ENCODE measurements around the gene VTN.

VTN gene

GRCh38 chr17:28396635-28397239 lies 26.6 kb upstream of the VTN start:
- H3K27ac ChIP-seq, result no peak overlapping the region
- TF ChIP-seq, protein P1, sequence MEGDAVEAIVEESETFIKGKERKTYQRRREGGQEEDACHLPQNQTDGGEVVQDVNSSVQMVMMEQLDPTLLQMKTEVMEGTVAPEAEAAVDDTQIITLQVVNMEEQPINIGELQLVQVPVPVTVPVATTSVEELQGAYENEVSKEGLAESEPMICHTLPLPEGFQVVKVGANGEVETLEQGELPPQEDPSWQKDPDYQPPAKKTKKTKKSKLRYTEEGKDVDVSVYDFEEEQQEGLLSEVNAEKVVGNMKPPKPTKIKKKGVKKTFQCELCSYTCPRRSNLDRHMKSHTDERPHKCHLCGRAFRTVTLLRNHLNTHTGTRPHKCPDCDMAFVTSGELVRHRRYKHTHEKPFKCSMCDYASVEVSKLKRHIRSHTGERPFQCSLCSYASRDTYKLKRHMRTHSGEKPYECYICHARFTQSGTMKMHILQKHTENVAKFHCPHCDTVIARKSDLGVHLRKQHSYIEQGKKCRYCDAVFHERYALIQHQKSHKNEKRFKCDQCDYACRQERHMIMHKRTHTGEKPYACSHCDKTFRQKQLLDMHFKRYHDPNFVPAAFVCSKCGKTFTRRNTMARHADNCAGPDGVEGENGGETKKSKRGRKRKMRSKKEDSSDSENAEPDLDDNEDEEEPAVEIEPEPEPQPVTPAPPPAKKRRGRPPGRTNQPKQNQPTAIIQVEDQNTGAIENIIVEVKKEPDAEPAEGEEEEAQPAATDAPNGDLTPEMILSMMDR (IDR thresholded peaks at IDR 0.05), result no peak
- H3K4me3 ChIP-seq, result no peak overlapping the region
- DNase-seq (ENCODE audit: low spot score), result no peak

GRCh38 chr17:28395968-28396367 lies 25.9 kb upstream of the VTN start:
- Histone ChIP-seq H3K4me3 (no peak overlapping the region), H3K27ac (no peak overlapping the region)
- no peak for DNase-seq (ENCODE audit: low spot score)
- TF ChIP-seq, protein P1 (IDR thresholded peaks at IDR 0.05), result no peak

- Histone ChIP-seq H3K4me3 (no peak overlapping the region), H3K27ac (no peak overlapping the region)
- DNase-seq (ENCODE audit: low spot score), result no peak
- TF ChIP-seq, protein P1 (IDR thresholded peaks at IDR 0.05), result no peak
Observed at GRCh38 chr17:28395426-28395825, 25.3 kb upstream of the VTN start.

DNA sequence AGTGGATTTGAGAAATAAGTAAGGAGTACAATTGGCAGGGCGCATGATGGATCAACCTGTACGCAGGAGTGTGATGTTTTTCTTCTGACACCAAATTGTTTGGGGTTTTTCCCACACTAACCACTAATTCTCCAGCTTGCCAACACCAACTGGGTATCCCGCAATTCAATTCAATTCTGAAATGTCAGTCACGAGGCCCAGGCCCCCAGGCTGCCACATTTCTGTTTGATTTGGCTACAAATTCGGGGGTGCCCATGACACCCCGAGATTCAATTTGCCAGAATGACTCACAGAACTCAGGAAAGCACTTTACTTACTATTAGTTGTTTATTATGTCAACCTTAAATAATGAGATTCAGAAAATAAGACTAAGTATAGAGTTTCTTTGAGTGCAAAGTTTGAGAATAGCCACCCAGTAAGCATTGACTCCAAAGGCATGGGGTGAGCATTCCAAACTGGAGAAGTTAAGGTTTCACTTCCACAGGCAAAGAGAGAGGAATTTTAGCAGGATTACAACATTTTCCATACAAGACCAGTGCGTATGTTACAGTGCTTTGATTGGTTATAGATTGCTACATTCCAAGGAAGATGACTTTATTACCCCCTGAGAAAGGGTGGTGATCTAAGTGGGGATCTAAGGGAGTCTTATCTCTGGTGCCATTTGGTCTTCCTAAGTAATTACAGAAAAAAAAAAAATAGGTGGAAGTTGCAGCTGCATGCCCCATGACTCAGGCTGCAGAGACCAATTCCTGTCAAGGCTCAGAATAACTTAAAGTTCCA lies 24.4 kb upstream of the VTN start:
- H3K4me3 ChIP-seq, result no peak overlapping the region
- DNase-seq (ENCODE audit: low spot score), result no peak
- H3K27ac ChIP-seq, result no peak overlapping the region
- TF ChIP-seq, protein P1 (IDR thresholded peaks at IDR 0.05), result no peak

DNA sequence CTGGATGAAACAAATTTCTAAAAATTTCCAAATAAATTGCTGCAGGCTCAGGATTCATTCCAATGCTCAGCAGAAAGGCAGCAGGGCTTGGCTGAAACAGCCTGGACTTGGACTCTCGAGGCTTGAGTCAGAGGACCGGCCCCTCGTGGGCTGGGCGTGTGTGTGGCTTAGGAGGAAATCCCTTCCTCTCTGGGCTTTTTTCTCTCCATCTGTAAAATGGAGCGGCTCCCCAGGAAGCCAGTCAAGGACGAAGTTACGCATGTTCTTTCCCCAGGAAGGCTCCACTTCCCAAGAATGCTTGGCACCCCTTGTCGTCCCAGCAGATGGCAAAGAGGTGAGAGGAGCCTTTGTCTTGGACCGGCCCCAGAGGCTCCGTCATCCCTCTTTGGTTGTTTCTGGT lies 22.4 kb upstream of the VTN start:
- TF ChIP-seq, protein P1 (IDR thresholded peaks at IDR 0.05), result no peak
- Histone ChIP-seq H3K4me3 (no peak overlapping the region), H3K27ac (no peak overlapping the region)
- DNase-seq (ENCODE audit: low spot score), result no peak

GRCh38 chr17:28391401-28391800 lies 21.3 kb upstream of the VTN start:
- TF ChIP-seq, protein P1 (IDR thresholded peaks at IDR 0.05), result no peak
- no peak overlapping the region for H3K27ac ChIP-seq
- no peak for DNase-seq (ENCODE audit: low spot score)
- H3K4me3 ChIP-seq, result no peak overlapping the region

GRCh38 chr17:28390984-28391383 lies 20.9 kb upstream of the VTN start:
- Histone ChIP-seq H3K27ac (no peak overlapping the region), H3K4me3 (no peak overlapping the region)
- TF ChIP-seq, protein P1 (IDR thresholded peaks at IDR 0.05), result no peak
- no peak for DNase-seq (ENCODE audit: low spot score)

Data from coronary artery (tissue), 2 donors.